ENCODE data around the gene NOC2L. TPM values are rescaled to one million over a fixed set of nuclear protein-coding genes. Genes with fewer than 3 reads are reported as not detected.

The NOC2L gene
- total RNA-seq, 1 experiment from 2014 or later = 287 TPM

GRCh38 chr1:964691-965525 is 5.9 kb upstream of the NOC2L start:
- peaks cover 32% of the 10 kb centered on the region for H3K27me3 ChIP-seq (ENCODE audit: control insufficient read depth, insufficient read depth, low read length)

GRCh38 chr1:963746-964525 is 4.9 kb upstream of the NOC2L start:
- DNase-seq = no peak
- no peaks in the 10 kb centered on the region; the same call in 1 of the 2 replicates for H3K36me3 ChIP-seq (replicated peaks; ENCODE audit: control insufficient read depth, insufficient read depth, low read length)
- no peak overlapping the region for H3K4me3 ChIP-seq (ENCODE audit: insufficient read depth, low read depth, low read length)
- peaks cover 38% of the 10 kb centered on the region for H3K27me3 ChIP-seq (ENCODE audit: control insufficient read depth, insufficient read depth, low read length)

More at GRCh38 chr1:964691-965525, 5.9 kb upstream of the NOC2L start:
- Histone ChIP-seq H3K4me3 (ENCODE audit: insufficient read depth, low read depth, low read length) (no peak overlapping the region), H3K36me3 (replicated peaks; ENCODE audit: control insufficient read depth, insufficient read depth, low read length) (no peaks in the 10 kb centered on the region; the same call in 1 of the 2 replicates)
- DNase-seq = no peak

- DNase-seq = no peak
- Histone ChIP-seq H3K4me3 (ENCODE audit: insufficient read depth, low read depth, low read length) (no peak overlapping the region), H3K36me3 (replicated peaks; ENCODE audit: control insufficient read depth, insufficient read depth, low read length) (no peaks in the 10 kb centered on the region; the same call in 1 of the 2 replicates), H3K27me3 (ENCODE audit: control insufficient read depth, insufficient read depth, low read length) (peaks cover 38% of the 10 kb centered on the region)
These were observed 4.2 kb upstream of the NOC2L start for GRCh38 chr1:963301-963651.

- no peak for DNase-seq
- H3K27me3 ChIP-seq (ENCODE audit: control insufficient read depth, insufficient read depth, low read length) = peaks cover 34% of the 10 kb centered on the region
- no peaks in the 10 kb centered on the region; the same call in 1 of the 2 replicates for H3K36me3 ChIP-seq (replicated peaks; ENCODE audit: control insufficient read depth, insufficient read depth, low read length)
- no peak overlapping the region for H3K4me3 ChIP-seq (ENCODE audit: insufficient read depth, low read depth, low read length)
These were observed 3.6 kb upstream of the NOC2L start for GRCh38 chr1:962381-963300.

GRCh38 chr1:961132-961669 is 2.1 kb upstream of the NOC2L start:
- H3K4me3 ChIP-seq (ENCODE audit: insufficient read depth, low read depth, low read length) = peak overlapping the region; percentile 76
- peaks cover 4% of the 10 kb centered on the region for H3K36me3 ChIP-seq (replicated peaks; ENCODE audit: control insufficient read depth, insufficient read depth, low read length)
- H3K27me3 ChIP-seq (ENCODE audit: control insufficient read depth, insufficient read depth, low read length) = peaks cover 20% of the 10 kb centered on the region
- DNase-seq = peak; percentile 93

- DNase-seq = peak; percentile 98
- peak within 1 kb of the TSS; percentile 76 for H3K4me3 ChIP-seq (ENCODE audit: insufficient read depth, low read depth, low read length)
- peaks cover 9% of the 10 kb centered on the region for H3K36me3 ChIP-seq (replicated peaks; ENCODE audit: control insufficient read depth, insufficient read depth, low read length)
- H3K27me3 ChIP-seq (ENCODE audit: control insufficient read depth, insufficient read depth, low read length) = peaks cover 18% of the 10 kb centered on the region
These were observed 1.5 kb upstream of the NOC2L start, which contains the start of gene KLHL17 for GRCh38 chr1:960363-961131. KLHL17 (plus strand) TSS chr1:960584; CDS start chr1:960694, 110 bp downstream.

GRCh38 chr1:959731-960362 is 791 bp upstream of the NOC2L start:
- Histone ChIP-seq H3K4me3 (ENCODE audit: insufficient read depth, low read depth, low read length) (peak overlapping the region; percentile 76), H3K36me3 (replicated peaks; ENCODE audit: control insufficient read depth, insufficient read depth, low read length) (peaks cover 16% of the 10 kb centered on the region), H3K27me3 (ENCODE audit: control insufficient read depth, insufficient read depth, low read length) (peaks cover 18% of the 10 kb centered on the region)
- peak; percentile 83 for DNase-seq

GRCh38 chr1:956636-957035 is 2.4 kb downstream of the NOC2L start:
- Histone ChIP-seq H3K27me3 (ENCODE audit: control insufficient read depth, insufficient read depth, low read length) (peaks cover 18% of the 10 kb centered on the region), H3K4me3 (ENCODE audit: insufficient read depth, low read depth, low read length) (no peak overlapping the region), H3K36me3 (replicated peaks; ENCODE audit: control insufficient read depth, insufficient read depth, low read length) (peaks cover 24% of the 10 kb centered on the region)
- DNase-seq = no peak

GRCh38 chr1:955474-955873 is 3.6 kb downstream of the NOC2L start:
- H3K36me3 ChIP-seq (replicated peaks; ENCODE audit: control insufficient read depth, insufficient read depth, low read length) = peaks cover 28% of the 10 kb centered on the region

GRCh38 chr1:954927-955326 is 4.1 kb downstream of the NOC2L start:
- no peak overlapping the region for H3K4me3 ChIP-seq (ENCODE audit: insufficient read depth, low read depth, low read length)
- H3K36me3 ChIP-seq (replicated peaks; ENCODE audit: control insufficient read depth, insufficient read depth, low read length) = peaks cover 34% of the 10 kb centered on the region
- H3K27me3 ChIP-seq (ENCODE audit: control insufficient read depth, insufficient read depth, low read length) = peaks cover 7% of the 10 kb centered on the region
- DNase-seq = no peak

More at GRCh38 chr1:955474-955873, 3.6 kb downstream of the NOC2L start:
- H3K4me3 ChIP-seq (ENCODE audit: insufficient read depth, low read depth, low read length) = no peak overlapping the region
- DNase-seq = no peak
- H3K27me3 ChIP-seq (ENCODE audit: control insufficient read depth, insufficient read depth, low read length) = peaks cover 11% of the 10 kb centered on the region

GRCh38 chr1:953524-954320 is 5.3 kb downstream of the NOC2L start:
- Histone ChIP-seq H3K27me3 (ENCODE audit: control insufficient read depth, insufficient read depth, low read length) (no peaks in the 10 kb centered on the region), H3K36me3 (replicated peaks; ENCODE audit: control insufficient read depth, insufficient read depth, low read length) (peaks cover 37% of the 10 kb centered on the region), H3K4me3 (ENCODE audit: insufficient read depth, low read depth, low read length) (no peak overlapping the region)
- DNase-seq = no peak

- Histone ChIP-seq H3K27me3 (ENCODE audit: control insufficient read depth, insufficient read depth, low read length) (no peaks in the 10 kb centered on the region), H3K36me3 (replicated peaks; ENCODE audit: control insufficient read depth, insufficient read depth, low read length) (peaks cover 38% of the 10 kb centered on the region), H3K4me3 (ENCODE audit: insufficient read depth, low read depth, low read length) (no peak overlapping the region)
- DNase-seq = no peak
These were observed 6.5 kb downstream of the NOC2L start for GRCh38 chr1:952603-953002.
